Diencephalon (tissue), 1 donor: ENCODE data around the gene ZNF329. TPM values are rescaled to one million over a fixed set of nuclear protein-coding genes. Genes with fewer than 3 reads are reported as not detected.

Source experiments
- total RNA-seq: library from RNA; depleted of rRNA; stranded (reverse); fragments of >200 nt; gene quantifications from one replicate; pipeline ENCODE4 v1.2.3, GENCODE V29; 2014

Gene ZNF329
- total RNA-seq: 34.8 TPM

DNA sequence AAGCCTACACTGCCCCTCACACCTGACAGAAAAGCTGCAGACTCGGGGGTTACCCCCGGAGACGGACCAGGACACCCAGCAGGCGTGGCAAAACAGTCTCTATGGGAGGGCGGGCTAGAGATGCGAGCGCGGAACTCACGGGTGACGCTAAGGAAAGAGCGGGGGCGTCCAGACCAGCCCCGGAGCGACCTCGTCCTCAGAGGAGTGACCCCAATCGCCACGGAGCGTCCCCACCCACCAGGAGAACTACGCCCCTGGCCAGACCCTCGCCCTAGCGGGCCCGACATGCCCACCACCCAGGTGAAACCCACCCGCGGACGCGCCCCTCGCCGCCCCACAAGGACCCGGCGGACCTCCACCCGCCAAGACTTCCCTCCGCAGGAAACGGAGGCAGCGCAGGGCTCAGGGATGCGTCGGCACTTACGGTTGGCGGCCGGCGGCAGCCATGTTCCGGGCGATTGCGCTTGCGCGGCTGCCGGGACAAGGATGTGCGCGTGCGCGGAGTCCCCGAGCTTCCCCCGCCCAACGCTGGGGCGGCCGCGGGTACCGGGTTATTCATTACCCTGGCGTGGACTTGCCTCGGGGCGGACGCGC lies at the start of gene ZNF329:
TSS of gene ZNF329 (minus strand) at position 462 of the 594 bp plus-strand sequence. CDS start 21,286 bp downstream, outside the sequence.

DNA sequence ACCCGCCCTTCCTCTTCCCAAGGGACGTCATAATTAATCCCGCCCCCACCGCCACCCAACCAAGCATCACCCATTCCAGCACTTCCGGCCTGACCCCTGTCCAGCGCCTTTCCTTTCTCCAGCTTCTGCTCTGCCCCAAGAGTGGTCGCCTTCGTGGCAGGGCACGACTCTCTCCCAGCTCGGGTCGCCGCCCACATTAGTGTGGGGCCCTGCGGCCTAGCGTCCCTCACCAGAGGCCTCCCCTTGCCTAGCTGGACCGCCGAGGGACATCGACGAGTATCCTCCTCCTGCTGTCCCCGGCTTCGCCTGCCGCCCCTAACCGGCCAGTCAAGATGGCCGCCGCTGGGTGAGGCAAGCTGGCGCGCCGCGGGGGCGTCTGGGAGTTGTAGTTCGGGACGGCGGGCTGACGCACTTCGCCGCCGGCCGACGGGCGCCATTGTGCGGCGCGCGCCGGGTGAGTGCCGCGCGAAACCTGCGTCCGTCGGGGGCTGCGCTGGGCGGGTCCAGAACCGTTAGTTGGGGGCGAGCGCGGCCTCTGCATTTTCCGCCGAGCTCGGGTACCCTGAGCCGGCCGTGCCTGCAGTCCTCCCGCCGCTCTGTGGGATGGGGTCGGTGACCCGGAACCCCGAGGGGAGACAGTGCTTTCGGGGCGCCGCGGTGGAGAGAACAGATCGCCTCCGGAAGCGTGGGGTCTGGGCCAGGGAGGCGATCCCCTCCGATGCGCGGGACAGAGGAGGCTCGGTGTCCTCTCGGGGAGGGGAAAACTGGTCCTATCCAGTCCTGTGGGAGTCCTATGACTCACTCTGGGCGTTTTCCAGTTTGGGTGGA lies 32.6 kb upstream of the ZNF329 start, which contains the start of gene ZNF274:
TSS of gene ZNF274 (plus strand) at position 73 of the 828 bp plus-strand sequence. CDS start 905 bp downstream, outside the sequence.

DNA sequence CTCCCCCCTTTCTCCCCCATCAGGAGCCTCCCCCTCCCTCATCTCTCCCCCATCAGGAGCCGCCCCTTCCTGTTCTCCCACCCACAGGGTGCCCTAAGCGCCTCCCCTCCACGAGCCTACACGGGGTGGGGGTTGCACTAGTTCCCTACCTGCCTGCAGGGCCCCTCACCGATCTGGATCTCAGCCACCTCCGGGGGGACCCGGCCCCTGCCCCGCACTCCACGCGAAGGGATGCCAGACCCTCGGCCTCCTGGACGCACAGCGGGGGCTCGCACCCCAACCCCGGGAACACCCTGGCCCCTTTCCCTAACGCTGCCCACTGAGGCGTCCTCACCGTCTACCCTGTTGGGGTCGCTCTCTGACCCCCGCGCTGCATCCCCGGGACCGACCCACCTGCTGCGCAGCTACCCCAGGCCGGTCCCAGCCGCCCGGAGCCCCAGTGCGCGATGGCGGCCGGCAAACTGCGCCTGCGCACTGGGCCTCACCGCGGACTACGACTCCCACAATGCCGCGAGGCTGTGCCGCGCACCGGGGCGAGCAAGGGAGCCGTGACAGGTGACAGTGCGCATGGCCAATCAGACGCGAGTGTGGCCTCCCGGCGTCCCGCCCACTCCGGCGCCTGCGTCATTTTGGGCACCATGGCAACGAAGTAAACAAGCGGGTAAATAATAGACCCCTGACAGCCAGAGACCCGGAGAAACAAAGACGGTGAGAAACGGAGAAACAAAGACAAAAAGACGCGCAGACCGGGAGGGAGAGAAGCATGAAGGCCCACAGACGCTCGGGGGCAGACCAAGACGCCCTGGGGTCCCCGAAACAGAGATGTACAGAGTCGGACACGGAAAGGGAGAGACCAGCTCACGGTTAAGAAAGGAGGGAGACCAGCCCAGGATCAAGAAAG lies 52.6 kb downstream of the ZNF329 start, which contains the start of gene ZSCAN18:
TSS of gene ZSCAN18 (minus strand) at position 451 of the 901 bp plus-strand sequence. CDS start 7,964 bp downstream, outside the sequence.

Other genes starting within 250 kb of the ZNF329 start
- 33.2 TPM for gene ZNF417, start 234.2 kb downstream of the ZNF329 start, total RNA-seq
- 47.1 TPM for gene ZNF418, start 215.4 kb downstream of the ZNF329 start, total RNA-seq
- gene ZNF256, start 203.1 kb downstream of the ZNF329 start, total RNA-seq: 17.3 TPM
- not detected for gene C19orf18, start 176.3 kb downstream of the ZNF329 start, total RNA-seq
- 45.0 TPM for gene ZNF606, start 148.0 kb downstream of the ZNF329 start, total RNA-seq
- gene ZSCAN1, start 116.8 kb downstream of the ZNF329 start, total RNA-seq: 1.6 TPM
- gene ZNF135, start 91.5 kb downstream of the ZNF329 start, total RNA-seq: 13.4 TPM
- gene ZSCAN18, start 52.6 kb downstream of the ZNF329 start, total RNA-seq: 126 TPM
- 20.8 TPM for gene ZNF274, start 32.3 kb upstream of the ZNF329 start, total RNA-seq
- 62.3 TPM for gene ZNF544, start 78.1 kb upstream of the ZNF329 start, total RNA-seq
- 14.1 TPM for gene ZNF8, start 128.2 kb upstream of the ZNF329 start, total RNA-seq
- 27.9 TPM for gene ERVK3-1, start 154.6 kb upstream of the ZNF329 start, total RNA-seq
- gene ZSCAN22, start 176.2 kb upstream of the ZNF329 start, total RNA-seq: 2.5 TPM
- 1.2 TPM for gene A1BG, start 202.7 kb upstream of the ZNF329 start, total RNA-seq
- 6.2 TPM for gene ZNF497, start 212.0 kb upstream of the ZNF329 start, total RNA-seq
- gene ZNF837, start 230.2 kb upstream of the ZNF329 start, total RNA-seq: 1.2 TPM
- 1,092 TPM for gene RPS5, start 236.5 kb upstream of the ZNF329 start, total RNA-seq
- not detected for gene RNF225, start 244.9 kb upstream of the ZNF329 start, total RNA-seq